Measurements from ENCODE around the gene RAB5IF. TPM values are rescaled to one million over a fixed set of nuclear protein-coding genes. Genes with fewer than 3 reads are reported as not detected.
A peak's percentile ranks its signal among the peaks of the same experiment; 100 is the strongest.

RAB5IF gene
- total RNA-seq, 1 experiment from 2014 or later: 118 TPM

- Histone ChIP-seq H3K9me3 (ENCODE audit: control insufficient read depth, insufficient read depth, low read depth, low read length) (no peaks in the 10 kb centered on the region), H3K36me3 (ENCODE audit: control insufficient read depth, insufficient read depth, low read length) (no peaks in the 10 kb centered on the region), H3K4me3 (ENCODE audit: low read depth in 2 of 2, low read length in 2 of 2) (peak overlapping the region; percentile 61 to 65), H3K27ac (ENCODE audit: low read length) (peak overlapping the region; percentile 71), H3K27me3 (ENCODE audit: control insufficient read depth, insufficient read depth, low read length) (no peaks in the 10 kb centered on the region), H3K4me1 (ENCODE audit: control insufficient read depth, insufficient read depth, low read length) (peaks cover 20% of the 10 kb centered on the region)
- in situ Hi-C loops (cut with HindIII; ENCODE audit: low pct_unique_long_range_greater_than_20kb, low sequenced_read_pairs) (no loop called here), intact Hi-C loops (cut with micrococcal nuclease; ENCODE audit: unreplicated experiment) (no loop called here)
- ChIA-PET POLR2A (no interaction called here), CTCF (no interaction called here)
- no peak for TF ChIP-seq POLR2AphosphoS5 (IDR thresholded peaks at IDR 0.05; ENCODE audit: low read depth, low read length)
- no peak for TF ChIP-seq CTCF (IDR thresholded peaks at IDR 0.05)
- no peak for TF ChIP-seq TCF7L2 (IDR thresholded peaks at IDR 0.05; ENCODE audit: low read depth, low read length)
- TF ChIP-seq SIN3A (IDR thresholded peaks at IDR 0.05; ENCODE audit: borderline replicate concordance, insufficient read depth, low read depth, low read length): no peak
- no peak for TF ChIP-seq REST (IDR thresholded peaks at IDR 0.05; ENCODE audit: insufficient read depth in 1 of 2, low read depth in 2 of 2, low read length in 1 of 2)
- DNase-seq (ENCODE audit: low read depth, low spot score) (no peak), ATAC-seq (peak; percentile 57)
- no TSS peak for BruUV-seq (replicated peaks)
Measured at GRCh38 chr20:36574366-36575135, 31.0 kb upstream of the RAB5IF start.

DNA sequence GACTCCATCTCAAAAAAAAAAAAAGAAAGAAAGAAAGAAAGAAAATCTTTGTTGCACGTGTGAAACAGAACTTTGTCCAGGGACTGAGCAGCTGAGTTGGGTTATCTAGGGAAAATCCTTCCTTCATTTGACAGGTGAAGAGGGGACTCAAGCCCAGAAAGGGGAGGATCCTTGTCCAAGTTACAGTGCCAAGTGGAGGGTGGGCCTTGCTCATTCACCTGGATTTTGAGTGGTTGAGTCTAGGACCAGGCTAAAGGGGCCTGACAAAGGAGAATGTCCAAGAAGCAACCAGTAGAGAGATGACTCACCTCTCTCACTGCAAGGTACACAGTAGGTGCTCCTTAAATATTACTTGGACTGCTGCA is 29.5 kb upstream of the RAB5IF start:
- POLR2A ChIA-PET: interaction anchor here (0.6 to 0.8 kb wide), 3 partner anchors 13 to 96 kb away, joined by 3 to 5 read pairs (median 4); no protein-coding TSS in a partner anchor

More for the DNA sequence above, 29.5 kb upstream of the RAB5IF start:
- CTCF ChIA-PET: no interaction called here
- in situ Hi-C loops (cut with HindIII; ENCODE audit: low pct_unique_long_range_greater_than_20kb, low sequenced_read_pairs) (no loop called here), intact Hi-C loops (cut with micrococcal nuclease; ENCODE audit: unreplicated experiment) (no loop called here)
- peaks cover 20% of the 10 kb centered on the region for H3K4me1 ChIP-seq (ENCODE audit: control insufficient read depth, insufficient read depth, low read length)
- TF ChIP-seq TCF7L2 (IDR thresholded peaks at IDR 0.05; ENCODE audit: low read depth, low read length) (no peak), CTCF (IDR thresholded peaks at IDR 0.05) (no peak), POLR2AphosphoS5 (IDR thresholded peaks at IDR 0.05; ENCODE audit: low read depth, low read length) (no peak), SIN3A (IDR thresholded peaks at IDR 0.05; ENCODE audit: borderline replicate concordance, insufficient read depth, low read depth, low read length) (no peak), REST (IDR thresholded peaks at IDR 0.05; ENCODE audit: insufficient read depth in 1 of 2, low read depth in 2 of 2, low read length in 1 of 2) (no peak)
- no TSS peak for BruUV-seq (replicated peaks)
- H3K27ac ChIP-seq (ENCODE audit: low read length): no peak overlapping the region
- no peaks in the 10 kb centered on the region for H3K36me3 ChIP-seq (ENCODE audit: control insufficient read depth, insufficient read depth, low read length)
- ATAC-seq (no peak), DNase-seq (ENCODE audit: low read depth, low spot score) (no peak)
- no peaks in the 10 kb centered on the region for H3K27me3 ChIP-seq (ENCODE audit: control insufficient read depth, insufficient read depth, low read length)
- no peaks in the 10 kb centered on the region for H3K9me3 ChIP-seq (ENCODE audit: control insufficient read depth, insufficient read depth, low read depth, low read length)
- no peak overlapping the region for H3K4me3 ChIP-seq (ENCODE audit: low read depth in 2 of 2, low read length in 2 of 2)

All from Panc1 (cell line).